GM19324 (cell line): ENCODE results near the gene IGF1R.

Source experiments
- ATAC-seq: cut with Tn5 transposase; IDR thresholded peaks from one replicate; pipeline ENCODE4 v1.9.1; 2021; ENCODE audit warnings: mild to moderate bottlenecking, moderate library complexity; ENCODE audit not compliant: unreplicated experiment, low FRiP score

Gene IGF1R

GRCh38 chr15:98647026-98647773 is 1.1 kb upstream of the IGF1R start:
- no peak for ATAC-seq

- ATAC-seq: peak; percentile 20
Observed at GRCh38 chr15:98648654-98649471, 524 bp downstream of the IGF1R start.

GRCh38 chr15:98649472-98650416 is 1.4 kb downstream of the IGF1R start:
- no peak for ATAC-seq

DNA sequence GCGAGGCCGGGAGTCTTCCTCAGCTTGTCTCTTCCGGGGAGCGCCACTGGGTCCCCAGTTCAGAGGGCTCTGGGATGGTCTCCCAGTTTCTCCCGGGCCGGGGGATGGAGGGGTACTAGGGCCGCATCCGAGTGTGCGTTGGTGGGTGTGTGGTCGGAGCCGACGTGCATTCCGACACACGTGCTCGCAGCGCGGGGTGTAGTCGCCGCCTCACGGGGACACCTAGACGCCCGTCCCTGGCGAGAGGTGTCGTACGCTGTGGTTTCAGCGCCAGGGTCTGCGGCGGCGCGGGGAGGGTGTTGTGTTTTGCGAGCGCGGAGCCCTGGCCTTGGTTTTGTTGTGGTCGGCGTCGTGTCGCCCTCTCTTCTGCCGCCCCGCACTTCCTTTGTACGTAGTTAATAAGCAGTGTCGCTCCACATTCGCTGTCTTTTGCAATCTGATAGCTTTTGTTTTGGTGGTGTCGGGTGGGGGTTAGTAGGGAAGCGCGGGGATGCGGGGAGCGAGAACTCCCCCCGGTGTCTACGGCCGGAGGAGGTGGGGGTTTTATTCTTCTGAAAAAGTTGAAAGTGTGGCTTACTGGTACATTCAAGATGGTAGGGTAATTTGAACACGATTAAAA is 2.2 kb downstream of the IGF1R start:
- ATAC-seq: no peak

DNA sequence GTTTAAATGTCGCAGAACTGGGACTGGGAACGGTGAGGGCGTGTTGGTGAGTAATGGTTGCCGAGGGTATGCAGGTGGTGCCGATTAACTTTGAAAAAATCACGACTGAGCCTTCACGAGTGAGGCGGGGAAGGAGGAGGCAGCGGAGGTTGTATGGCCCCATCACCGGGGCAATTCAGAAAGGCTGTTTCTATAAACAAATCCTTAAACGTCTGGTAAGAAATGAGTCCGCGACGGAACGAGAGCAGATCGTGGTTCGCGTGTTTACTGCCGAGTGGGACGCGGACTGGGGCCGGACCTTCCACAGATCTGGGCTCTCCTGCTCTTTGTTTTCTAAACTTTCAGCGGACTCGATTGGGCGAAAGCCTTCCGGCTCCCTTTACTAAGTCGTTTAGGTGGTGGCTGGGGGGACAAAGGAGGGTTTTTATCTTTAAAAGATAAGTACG is 2.7 kb downstream of the IGF1R start:
- ATAC-seq: no peak

- ATAC-seq: no peak
Observed at GRCh38 chr15:98651581-98652220, 3.4 kb downstream of the IGF1R start.

GRCh38 chr15:98653686-98654085 is 5.3 kb downstream of the IGF1R start:
- ATAC-seq: no peak

DNA sequence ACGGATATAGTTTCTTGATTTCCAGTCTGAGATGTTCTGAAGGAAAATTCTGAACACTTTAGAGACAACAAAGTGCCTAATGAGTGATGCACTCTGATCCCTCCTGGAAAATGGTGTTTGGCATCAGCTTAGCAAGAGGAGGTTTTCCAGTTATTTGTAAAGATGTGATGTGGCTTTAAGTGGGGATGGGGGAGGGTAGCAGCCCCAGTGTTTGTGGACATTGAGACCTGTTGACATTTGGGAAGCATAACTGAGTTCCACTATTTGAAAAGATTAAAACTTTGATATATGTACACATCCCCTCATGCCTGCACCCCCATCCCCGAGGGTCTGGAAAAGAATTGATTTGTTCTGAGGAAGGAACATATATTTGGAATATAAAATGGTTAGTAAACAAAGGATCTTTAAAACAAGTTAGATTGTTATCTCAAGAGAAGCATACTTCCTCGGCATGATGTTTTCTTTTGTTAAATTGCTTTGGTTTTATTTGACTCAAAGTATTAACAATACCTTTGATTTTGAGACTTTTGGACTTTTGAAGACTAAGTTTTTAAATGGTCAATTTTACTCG is 6.5 kb downstream of the IGF1R start:
- ATAC-seq: no peak

- ATAC-seq: no peak
Observed at GRCh38 chr15:98655732-98656131, 7.4 kb downstream of the IGF1R start.

DNA sequence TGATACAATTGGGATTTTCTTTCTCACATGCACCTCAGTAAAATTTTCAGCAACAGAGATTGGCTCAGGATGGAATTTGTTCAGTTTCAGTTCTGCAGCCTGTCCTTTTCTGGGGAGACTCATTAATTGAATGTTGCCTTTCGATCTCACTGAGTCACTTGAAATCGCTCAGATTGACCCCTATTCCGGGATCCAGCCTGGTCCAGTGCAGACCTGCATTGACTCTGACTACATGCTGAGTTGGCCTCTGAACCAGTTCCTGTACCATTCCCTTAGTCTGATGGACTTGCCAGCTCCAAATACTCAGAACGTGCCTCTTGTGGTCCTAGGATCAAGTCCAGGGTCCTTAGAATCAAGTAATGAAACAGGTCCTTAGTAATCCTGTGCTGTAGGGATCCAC is 9.4 kb downstream of the IGF1R start:
- no peak for ATAC-seq

GRCh38 chr15:98658831-98659699 is 10.7 kb downstream of the IGF1R start:
- ATAC-seq: peak; percentile 72

DNA sequence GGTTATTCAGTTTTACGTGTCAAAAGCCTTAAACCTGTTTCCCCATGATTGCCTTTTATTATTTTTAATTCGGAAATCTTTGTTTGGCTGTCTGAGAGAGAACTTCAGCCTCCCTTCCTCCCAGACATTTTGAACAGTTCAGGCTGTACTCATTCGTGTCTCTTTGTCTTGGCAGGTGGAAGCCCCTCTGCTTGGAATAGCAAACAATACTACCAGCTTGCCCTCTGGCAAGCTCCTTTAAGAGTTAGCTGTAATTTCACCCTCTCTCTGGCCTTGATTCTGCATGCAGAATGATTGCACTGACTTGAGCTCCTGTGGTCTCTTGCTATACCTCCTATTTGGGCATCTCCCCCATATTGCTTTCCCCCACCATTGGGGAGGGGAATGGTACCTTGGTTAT is 11.7 kb downstream of the IGF1R start:
- no peak for ATAC-seq

DNA sequence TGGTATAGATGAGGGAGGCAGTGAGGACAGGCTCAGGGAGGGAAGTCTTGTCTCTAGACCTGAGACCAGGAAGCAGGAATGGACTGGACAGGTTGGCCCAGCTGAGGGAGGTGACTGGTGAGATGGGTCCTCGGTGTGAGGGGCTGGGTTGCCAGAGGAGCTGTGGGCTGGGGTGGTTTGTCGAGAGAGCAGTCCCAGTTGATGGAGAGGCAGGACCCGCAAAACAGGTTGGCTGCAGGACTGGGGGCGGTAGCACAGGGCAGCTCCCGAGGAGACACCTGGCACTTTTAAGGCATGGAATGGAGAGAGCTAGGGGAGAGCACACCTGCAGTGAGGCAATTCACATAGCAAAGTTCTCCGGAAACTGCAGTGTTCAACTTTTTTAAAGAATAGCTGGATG is 14.7 kb downstream of the IGF1R start:
- no peak for ATAC-seq

DNA sequence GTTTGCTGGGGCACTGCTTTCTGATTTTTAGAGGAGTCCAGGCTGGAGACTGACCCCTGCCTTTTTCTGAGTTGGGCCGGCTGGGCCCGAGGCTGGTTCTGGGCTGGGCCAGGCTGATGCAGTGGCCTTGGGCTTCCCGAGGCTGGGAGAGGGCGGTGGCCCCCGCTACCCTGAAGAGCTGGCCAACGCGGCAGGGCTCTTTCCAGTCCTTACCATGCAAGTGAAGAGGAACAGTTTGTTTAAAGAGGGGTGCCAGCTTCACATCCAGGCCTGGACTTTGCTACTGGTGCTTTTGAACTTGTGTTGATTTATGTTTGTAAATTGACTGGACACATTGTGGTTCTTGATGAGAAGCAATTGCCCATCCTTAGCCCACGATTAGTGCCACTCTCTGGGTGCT is 15.3 kb downstream of the IGF1R start:
- ATAC-seq: no peak

GRCh38 chr15:98666441-98666840 is 18.1 kb downstream of the IGF1R start:
- no peak for ATAC-seq

- no peak for ATAC-seq
Observed at GRCh38 chr15:98666841-98667240, 18.5 kb downstream of the IGF1R start.

DNA sequence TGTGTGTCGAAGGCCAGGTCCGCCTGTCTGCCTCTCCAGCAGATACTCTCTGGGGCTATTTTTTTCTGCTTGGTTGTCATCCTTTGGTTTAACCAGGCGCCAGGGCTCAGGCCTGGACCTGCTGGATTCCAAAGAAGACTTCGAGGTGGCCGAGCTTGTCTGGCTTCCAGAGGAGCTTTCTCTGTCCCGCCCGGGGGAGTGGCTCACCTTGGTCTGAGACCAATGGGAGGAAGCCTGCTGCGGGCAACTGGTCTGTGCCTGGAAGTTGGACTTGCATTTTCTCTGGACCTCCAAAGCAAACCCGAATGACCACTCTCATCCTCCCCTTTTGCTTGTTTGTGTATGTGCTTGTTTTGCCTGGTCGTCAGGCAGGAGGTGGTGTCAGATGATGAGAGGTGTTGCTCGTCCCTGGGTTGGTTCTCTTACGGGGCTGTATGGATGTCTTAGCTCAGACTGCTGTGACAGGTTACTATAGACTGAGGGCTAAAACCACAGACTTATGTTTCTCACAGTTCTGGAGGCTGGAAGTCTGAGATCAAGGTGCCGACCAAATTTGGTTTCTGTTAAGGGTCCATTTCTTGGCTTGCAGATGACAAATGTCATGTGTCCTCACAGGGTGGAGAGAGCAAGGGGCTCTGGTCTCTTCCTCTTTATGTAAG is 19.3 kb downstream of the IGF1R start:
- ATAC-seq: no peak
